H9 (cell line): ENCODE data around the gene SWAP70. TPM values are rescaled to one million over a fixed set of nuclear protein-coding genes. Genes with fewer than 3 reads are reported as not detected.

Experiments used
- DNase-seq: peaks from one replicate; pipeline ENCODE4 v3.0.0-alpha.2; 2017
- H2AFZ ChIP-seq: one replicate; pipeline ENCODE4 v1.6.1; 2013; ENCODE audit warnings: mild to moderate bottlenecking, low read length, control low read depth, moderate library complexity
- H2AK5ac ChIP-seq: 2 replicates; pipeline ENCODE4 v1.6.1; 2013; ENCODE audit warnings: low read length, control low read depth, mixed read lengths; ENCODE audit not compliant: insufficient read length
- H2BK120ac ChIP-seq: one replicate; pipeline ENCODE4 v1.6.1; 2013; ENCODE audit warnings: low read depth, mild to moderate bottlenecking, low read length, control low read depth, inconsistent platforms; ENCODE audit not compliant: poor library complexity, severe bottlenecking
- H2BK12ac ChIP-seq: 2 replicates; pipeline ENCODE4 v1.6.1; 2013; ENCODE audit warnings: low read length, control low read depth, mixed read lengths, low read depth; ENCODE audit not compliant: insufficient read length
- H2BK15ac ChIP-seq: 2 replicates; pipeline ENCODE4 v1.6.1; 2013; ENCODE audit warnings: low read depth, low read length, control low read depth
- H2BK20ac ChIP-seq: one replicate; pipeline ENCODE4 v1.6.1; 2013; ENCODE audit warnings: low read depth, mild to moderate bottlenecking, low read length, control low read depth, inconsistent platforms; ENCODE audit not compliant: poor library complexity, severe bottlenecking
- H2BK5ac ChIP-seq: 2 replicates; pipeline ENCODE4 v1.6.1; 2013; ENCODE audit warnings: low read length, control low read depth, mixed read lengths; ENCODE audit not compliant: insufficient read length
- H3K14ac ChIP-seq: 2 replicates; pipeline ENCODE4 v1.6.1; 2013; ENCODE audit warnings: low read length, control low read depth; ENCODE audit not compliant: insufficient read depth
- H3K18ac ChIP-seq: 2 replicates; pipeline ENCODE4 v1.6.1; 2013; ENCODE audit warnings: low read depth, mild to moderate bottlenecking, mixed read lengths, low read length, control low read depth; ENCODE audit not compliant: insufficient read length
- H3K23ac ChIP-seq: 2 replicates; pipeline ENCODE4 v1.6.1; 2013; ENCODE audit warnings: low read length, control low read depth, mixed read lengths, low read depth; ENCODE audit not compliant: insufficient read length
- H3K23me2 ChIP-seq: 2 replicates; pipeline ENCODE4 v1.6.1; 2013; ENCODE audit warnings: low read depth, mild to moderate bottlenecking, mixed read lengths, low read length, control low read depth; ENCODE audit not compliant: insufficient read length, poor library complexity, severe bottlenecking
- H3K27ac ChIP-seq: 2 replicates; pipeline ENCODE4 v1.5.1; 2013; ENCODE audit warnings: low read length, control low read depth, mixed read lengths, low read depth; ENCODE audit not compliant: insufficient read length
- H3K27me3 ChIP-seq: 2 replicates; pipeline ENCODE4 v1.6.1; 2013; ENCODE audit warnings: low read length, control low read depth, inconsistent platforms; ENCODE audit not compliant: insufficient read depth
- H3K4ac ChIP-seq: 2 replicates; pipeline ENCODE4 v1.6.1; 2013; ENCODE audit warnings: low read depth, mild to moderate bottlenecking, control low read depth, inconsistent platforms, low read length, moderate library complexity
- H3K4me1 ChIP-seq: 2 replicates; pipeline ENCODE4 v1.6.1; 2013; ENCODE audit warnings: low read length, control low read depth, inconsistent platforms; ENCODE audit not compliant: insufficient read depth
- H3K4me2 ChIP-seq: 2 replicates; pipeline ENCODE4 v1.6.1; 2013; ENCODE audit warnings: low read length, control low read depth, mixed read lengths; ENCODE audit not compliant: insufficient read length, insufficient read depth
- H3K56ac ChIP-seq: 2 replicates; pipeline ENCODE4 v1.6.1; 2013; ENCODE audit warnings: low read depth, mild to moderate bottlenecking, mixed read lengths, low read length, control low read depth; ENCODE audit not compliant: insufficient read length
- H3K79me1 ChIP-seq: 2 replicates; pipeline ENCODE4 v1.6.1; 2013; ENCODE audit warnings: low read depth, mild to moderate bottlenecking, moderate library complexity, low read length, control low read depth, inconsistent platforms; ENCODE audit not compliant: insufficient read depth, poor library complexity, severe bottlenecking
- H3K79me2 ChIP-seq: 2 replicates; pipeline ENCODE4 v1.6.1; 2013; ENCODE audit warnings: low read length, control low read depth, inconsistent platforms; ENCODE audit not compliant: insufficient read depth
- H3K9ac ChIP-seq: 2 replicates; pipeline ENCODE4 v1.6.1; 2013; ENCODE audit warnings: low read length, control low read depth, mixed read lengths; ENCODE audit not compliant: insufficient read length; ENCODE audit errors: extremely low read depth
- H3K9me3 ChIP-seq: one replicate; pipeline ENCODE4 v1.6.1; 2013; ENCODE audit warnings: low read depth, low read length, inconsistent platforms; ENCODE audit not compliant: control insufficient read depth
- H3T11ph ChIP-seq: one replicate; pipeline ENCODE4 v1.6.1; 2013; ENCODE audit warnings: mild to moderate bottlenecking, low read length, control low read depth, inconsistent platforms
- H4K20me1 ChIP-seq: one replicate; pipeline ENCODE4 v1.6.1; 2013; ENCODE audit not compliant: control insufficient read depth, insufficient read length, insufficient read depth
- H4K5ac ChIP-seq: 2 replicates; pipeline ENCODE4 v1.6.1; 2013; ENCODE audit warnings: low read depth, mild to moderate bottlenecking, mixed read lengths, low read length, control low read depth; ENCODE audit not compliant: insufficient read length
- H4K8ac ChIP-seq: replicated peaks from 2 replicates; pipeline ENCODE4 v1.6.1; 2013; ENCODE audit warnings: low read length, control low read depth, mixed read lengths, low read depth; ENCODE audit not compliant: insufficient read length
- H4K91ac ChIP-seq: 2 replicates; pipeline ENCODE4 v1.6.1; 2013; ENCODE audit warnings: low read depth, mild to moderate bottlenecking, moderate library complexity, mixed read lengths, low read length, control low read depth; ENCODE audit not compliant: insufficient read length
- H3K27ac Mint-ChIP-seq, 3 experiments: 2 replicates in 2 of 3; 3 replicates in 1 of 3; pipeline ENCODE4 v1.8.0; 2020 to 2021; ENCODE audit warnings: mixed read lengths in 3 of 3, mild to moderate bottlenecking in 1 of 3, moderate library complexity in 1 of 3
- H3K27me3 Mint-ChIP-seq: 2 replicates; pipeline ENCODE4 v1.8.0; 2021; ENCODE audit warnings: low read depth, mild to moderate bottlenecking, moderate library complexity, mixed read lengths
- H3K36me3 Mint-ChIP-seq, 3 experiments: 2 replicates in 2 of 3; 3 replicates in 1 of 3; pipeline ENCODE4 v1.8.0; 2020 to 2021; ENCODE audit warnings: low read depth in 3 of 3, mixed read lengths in 3 of 3; ENCODE audit not compliant: insufficient read depth in 1 of 3
- H3K4me1 Mint-ChIP-seq, 2 experiments: 2 replicates each; pipeline ENCODE4 v1.8.0; 2020; ENCODE audit warnings: mixed read lengths in 2 of 2
- H3K4me3 Mint-ChIP-seq, 2 experiments: 2 replicates in 1 of 2; 3 replicates in 1 of 2; pipeline ENCODE4 v1.8.0; 2020 to 2021; ENCODE audit warnings: mild to moderate bottlenecking in 2 of 2, mixed read lengths in 2 of 2, moderate library complexity in 1 of 2
- H3K9me3 Mint-ChIP-seq, 2 experiments: 2 replicates in 1 of 2; 3 replicates in 1 of 2; pipeline ENCODE4 v1.8.0; 2020; ENCODE audit warnings: mild to moderate bottlenecking in 2 of 2, mixed read lengths in 2 of 2, moderate library complexity in 1 of 2
- WGBS: extraction: QIAGEN DNeasy Blood & Tissue Kit; methylation state at CpG from one replicate; pipeline ENCODE4 v1.1.7; 2013; ENCODE audit warnings: missing lambda C conversion rate, low lambda C conversion rate, mixed read lengths; ENCODE audit not compliant: insufficient read length; ENCODE audit errors: extremely low coverage; 5-methylcytosine and 5-hydroxymethylcytosine counted together
- total RNA-seq: library from RNA; stranded (reverse); gene quantifications from 2 replicates; pipeline ENCODE4 v1.2.1, GENCODE V29; 2021
- TF ChIP-seq, protein P1 (sequence below): fragments of 200-600 bp; sonication (generic); conservative IDR thresholded peaks from 3 replicates; pipeline ENCODE4 v1.8.0; 2021; ENCODE audit warnings: antibody characterized with exemption, mild to moderate bottlenecking

SWAP70 gene
- total RNA-seq, 1 experiment from 2014 or later = 34.4 TPM

DNA sequence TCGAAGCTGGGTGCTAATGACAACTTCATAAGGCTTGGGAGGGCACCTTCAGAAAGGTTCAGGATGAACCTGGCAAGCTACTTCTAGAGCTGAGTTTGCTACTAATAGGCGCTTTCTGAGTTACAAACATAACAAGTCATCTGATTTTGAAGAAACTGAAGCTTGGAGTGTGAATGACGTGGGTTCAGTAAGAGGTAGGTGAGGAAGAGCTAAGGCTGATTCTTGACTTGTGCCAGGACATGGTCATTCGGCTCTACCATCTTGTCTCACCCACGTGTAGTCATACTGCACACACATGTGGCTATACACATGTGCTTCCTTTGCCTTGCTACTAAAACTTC lies 56.4 kb downstream of the SWAP70 start:
- DNase-seq = no peak
- Histone ChIP-seq H3K79me2 (no peaks in the 10 kb centered on the region), H2AFZ (no peak overlapping the region), H2AK5ac (no peak overlapping the region), H3K4me1 (no peaks in the 10 kb centered on the region), H3K56ac (no peak overlapping the region), H2BK20ac (no peak overlapping the region), H2BK12ac (no peak overlapping the region), H2BK120ac (no peak overlapping the region), H4K20me1 (no peaks in the 10 kb centered on the region), H3K79me1 (peaks cover 3% of the 10 kb centered on the region), H3K14ac (no peak overlapping the region), H4K91ac (no peak overlapping the region), H3T11ph (no peak overlapping the region), H4K8ac (no peak overlapping the region), H3K27ac (no peak overlapping the region), H2BK15ac (no peak overlapping the region), H3K23me2 (no peaks in the 10 kb centered on the region), H3K18ac (no peak overlapping the region), H3K27me3 (no peaks in the 10 kb centered on the region), H4K5ac (no peak overlapping the region), H3K4me2 (no peak overlapping the region), H3K9ac (no peak overlapping the region), H3K4ac (no peak overlapping the region), H3K23ac (no peak overlapping the region), H3K9me3 (peaks cover 6% of the 10 kb centered on the region), H2BK5ac (no peak overlapping the region)
- H3K4me3 Mint-ChIP-seq = no peak overlapping the region
- no CpG with 5 or more reads among the region's 5 CpGs for whole genome bisulfite sequencing
- peaks cover 7 to 35% (median 28%) of the 10 kb centered on the region in 3 experiments; a peak in 6 of 7 replicates for H3K36me3 Mint-ChIP-seq
- H3K9me3 Mint-ChIP-seq = no peaks in the 10 kb centered on the region
- TF ChIP-seq, protein P1, sequence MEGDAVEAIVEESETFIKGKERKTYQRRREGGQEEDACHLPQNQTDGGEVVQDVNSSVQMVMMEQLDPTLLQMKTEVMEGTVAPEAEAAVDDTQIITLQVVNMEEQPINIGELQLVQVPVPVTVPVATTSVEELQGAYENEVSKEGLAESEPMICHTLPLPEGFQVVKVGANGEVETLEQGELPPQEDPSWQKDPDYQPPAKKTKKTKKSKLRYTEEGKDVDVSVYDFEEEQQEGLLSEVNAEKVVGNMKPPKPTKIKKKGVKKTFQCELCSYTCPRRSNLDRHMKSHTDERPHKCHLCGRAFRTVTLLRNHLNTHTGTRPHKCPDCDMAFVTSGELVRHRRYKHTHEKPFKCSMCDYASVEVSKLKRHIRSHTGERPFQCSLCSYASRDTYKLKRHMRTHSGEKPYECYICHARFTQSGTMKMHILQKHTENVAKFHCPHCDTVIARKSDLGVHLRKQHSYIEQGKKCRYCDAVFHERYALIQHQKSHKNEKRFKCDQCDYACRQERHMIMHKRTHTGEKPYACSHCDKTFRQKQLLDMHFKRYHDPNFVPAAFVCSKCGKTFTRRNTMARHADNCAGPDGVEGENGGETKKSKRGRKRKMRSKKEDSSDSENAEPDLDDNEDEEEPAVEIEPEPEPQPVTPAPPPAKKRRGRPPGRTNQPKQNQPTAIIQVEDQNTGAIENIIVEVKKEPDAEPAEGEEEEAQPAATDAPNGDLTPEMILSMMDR = no peak
- H3K4me1 Mint-ChIP-seq = peaks cover 18 to 25% of the 10 kb centered on the region in 2 experiments
- no peaks in the 10 kb centered on the region for H3K27me3 Mint-ChIP-seq
- no peak overlapping the region; a peak in 1 of 7 replicates for H3K27ac Mint-ChIP-seq
